GM21786 (cell line): ENCODE data around the gene STARD9.
"Not testable (repeated sequence)": the region's sequence is repeated elsewhere in the genome, so short reads cannot be mapped to it uniquely, and the experiment has no call there.

ENCODE experiments used
- ATAC-seq: cut with Tn5 transposase; IDR thresholded peaks from one replicate; pipeline ENCODE4 v1.9.1; 2021; ENCODE audit not compliant: unreplicated experiment

STARD9 gene

DNA sequence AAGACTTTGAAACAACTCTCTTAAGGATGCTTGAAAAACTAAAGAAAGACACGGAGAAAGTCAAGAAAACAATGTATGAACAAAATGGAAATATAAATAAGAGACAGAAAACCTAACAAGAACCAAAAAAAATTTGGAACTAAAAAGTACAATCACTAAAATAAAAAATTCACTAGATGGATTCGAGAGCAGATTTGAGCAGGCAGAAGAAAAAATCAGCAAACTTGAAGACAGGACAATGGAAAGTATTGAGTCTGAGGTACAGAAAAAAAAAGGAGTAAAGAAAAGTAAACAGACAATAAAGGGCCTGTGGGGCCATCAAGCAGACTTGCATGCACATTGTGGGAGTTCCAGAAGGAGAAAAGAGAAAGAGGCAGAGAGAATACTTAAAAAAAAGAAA, 174.9 kb downstream of the STARD9 start:
- no peak for ATAC-seq

DNA sequence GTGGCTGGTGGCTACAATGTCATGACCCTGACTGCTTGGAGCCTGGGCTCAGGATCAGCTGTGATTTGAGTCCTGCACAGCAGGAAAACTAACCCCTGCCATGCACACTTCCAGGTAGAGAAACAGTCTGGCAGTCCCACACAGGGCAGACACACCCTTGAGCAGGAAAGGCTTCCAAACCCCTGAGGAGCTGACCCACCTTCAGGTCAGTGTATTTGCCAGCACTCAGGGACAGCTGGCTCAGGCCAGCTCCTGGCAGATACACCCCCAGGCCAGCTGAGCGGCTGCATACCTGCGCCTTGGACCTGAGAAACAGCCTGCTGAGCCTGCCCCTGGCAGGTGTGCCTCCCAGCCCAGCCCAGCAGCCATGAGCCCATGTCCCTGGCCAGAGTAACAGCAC, 183.7 kb downstream of the STARD9 start:
- no peak for ATAC-seq

GRCh38 chr15:42760759-42761158, 185.4 kb downstream of the STARD9 start:
- no peak for ATAC-seq

- ATAC-seq, result not testable (repeated sequence)
Measured at GRCh38 chr15:42761813-42762212, 186.4 kb downstream of the STARD9 start.

GRCh38 chr15:42764154-42764731, 188.8 kb downstream of the STARD9 start:
- not testable (repeated sequence) for ATAC-seq

- not testable (repeated sequence) for ATAC-seq
Measured at GRCh38 chr15:42766109-42766508, 190.7 kb downstream of the STARD9 start.
